Activated naive CD8-positive, alpha-beta T cell (primary cell): ENCODE data around the gene FAM228B.

Experiments used
- H3K27ac Mint-ChIP-seq: one replicate; pipeline ENCODE4 v1.8.0; 2021; ENCODE audit warnings: mixed read lengths
- H3K27me3 Mint-ChIP-seq: one replicate; pipeline ENCODE4 v1.8.0; 2021; ENCODE audit warnings: mixed read lengths
- H3K36me3 Mint-ChIP-seq: one replicate; pipeline ENCODE4 v1.8.0; 2021; ENCODE audit warnings: mixed read lengths
- H3K4me1 Mint-ChIP-seq: one replicate; pipeline ENCODE4 v1.8.0; 2021; ENCODE audit warnings: low read depth, mixed read lengths
- H3K4me3 Mint-ChIP-seq: one replicate; pipeline ENCODE4 v1.8.0; 2021; ENCODE audit warnings: mild to moderate bottlenecking, mixed read lengths
- H3K9me3 Mint-ChIP-seq: one replicate; pipeline ENCODE4 v1.8.0; 2021; ENCODE audit warnings: low read depth, mixed read lengths

FAM228B gene

DNA sequence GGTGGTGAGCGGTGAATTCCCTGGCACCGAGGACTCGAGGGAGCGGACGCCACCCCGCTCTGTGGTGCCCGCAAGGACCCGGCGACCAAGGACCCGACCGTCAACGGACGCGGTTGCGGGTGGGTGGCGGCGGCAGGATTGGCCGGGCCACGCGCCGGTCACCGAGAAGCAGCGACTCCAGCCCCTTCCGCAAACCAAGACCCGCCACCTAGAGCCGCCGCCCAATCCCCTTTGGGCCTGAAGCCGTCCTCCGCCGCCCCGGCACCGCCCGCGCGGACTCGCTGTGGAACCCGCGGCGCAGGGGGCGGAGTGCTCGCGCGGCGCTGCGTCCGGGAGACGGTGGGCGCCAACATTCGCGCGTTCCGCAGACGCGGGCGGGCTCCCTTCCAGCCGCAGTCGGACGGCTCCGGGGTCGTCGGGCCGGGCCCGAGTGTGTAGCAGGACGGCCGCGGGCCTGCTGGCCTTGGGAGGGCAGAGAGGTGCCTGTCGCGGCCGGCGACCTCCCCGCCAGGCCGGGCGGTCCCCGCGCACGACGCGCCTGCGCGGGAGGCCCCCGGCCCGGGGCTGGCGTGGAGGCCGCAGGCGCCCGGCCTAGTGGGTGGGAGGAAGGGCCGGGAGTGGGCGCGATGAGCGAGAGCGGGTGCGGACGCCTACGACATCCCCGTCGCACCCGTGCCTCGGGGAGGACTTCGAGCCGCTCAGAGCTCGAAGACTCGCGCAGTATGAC is at the start of gene FAM228B, which contains the start of gene PFN4:
Gene FAM228B (plus strand): TSS at position 275 of the 727 bp plus-strand sequence. CDS start 893 bp downstream, outside the sequence.
Gene PFN4 (minus strand): TSS at position 140 of the 727 bp plus-strand sequence. CDS start 799 bp downstream, outside the sequence.
- peak within 1 kb of the TSS; percentile 86 for H3K4me3 Mint-ChIP-seq
- H3K4me1 Mint-ChIP-seq = peaks cover 14% of the 10 kb centered on the region
- no peaks in the 10 kb centered on the region for H3K36me3 Mint-ChIP-seq
- no peaks in the 10 kb centered on the region for H3K9me3 Mint-ChIP-seq
- no peaks in the 10 kb centered on the region for H3K27me3 Mint-ChIP-seq
- peak within 1 kb of the TSS; percentile 83 for H3K27ac Mint-ChIP-seq

DNA sequence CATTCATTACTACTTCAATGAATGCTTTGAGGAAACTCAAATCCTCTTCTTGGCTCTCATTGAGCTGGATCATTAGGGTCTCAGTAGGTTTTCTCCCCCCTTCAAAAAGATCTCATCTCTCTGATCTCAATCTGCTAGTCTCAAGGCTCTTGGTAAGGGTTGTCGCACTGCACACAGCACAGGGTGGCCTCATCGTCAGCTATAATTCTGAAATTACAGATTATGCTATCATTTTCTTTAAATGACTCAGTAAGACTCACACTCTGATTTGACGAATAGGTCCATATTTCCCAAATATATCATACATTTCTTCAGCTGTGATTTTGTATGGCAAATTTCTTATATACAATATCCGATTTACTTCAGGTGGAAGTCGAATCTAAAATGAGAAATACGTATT is 49.5 kb upstream of the FAM228B start:
- H3K4me3 Mint-ChIP-seq = peak overlapping the region; percentile 12
- no peaks in the 10 kb centered on the region for H3K9me3 Mint-ChIP-seq
- peaks cover 3% of the 10 kb centered on the region for H3K36me3 Mint-ChIP-seq
- H3K27ac Mint-ChIP-seq = no peak overlapping the region
- H3K4me1 Mint-ChIP-seq = peaks cover 32% of the 10 kb centered on the region
- no peaks in the 10 kb centered on the region for H3K27me3 Mint-ChIP-seq

DNA sequence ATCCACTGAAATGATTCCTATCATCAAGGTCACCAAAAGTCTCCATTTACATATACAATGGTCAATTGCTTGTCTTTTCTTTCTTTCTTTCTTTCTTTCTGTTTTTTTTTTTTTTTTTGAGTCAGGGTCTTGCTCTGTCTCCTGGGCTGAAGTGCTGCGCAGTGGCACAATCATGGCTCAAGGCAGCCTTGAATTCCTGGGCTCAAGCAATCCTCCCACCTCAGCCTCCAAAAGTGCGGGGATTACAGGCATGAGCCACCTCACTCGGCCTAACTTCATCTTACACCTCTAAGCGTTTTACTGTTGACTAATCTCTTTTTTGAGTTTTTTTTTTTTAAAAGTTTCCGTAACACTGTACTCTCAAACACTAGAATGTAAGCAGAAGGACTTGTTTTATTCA is 48.0 kb upstream of the FAM228B start:
- Mint-ChIP-seq H3K9me3 (no peaks in the 10 kb centered on the region), H3K4me1 (peaks cover 32% of the 10 kb centered on the region), H3K27me3 (no peaks in the 10 kb centered on the region), H3K27ac (peak overlapping the region; percentile 98), H3K4me3 (peak overlapping the region; percentile 100), H3K36me3 (peaks cover 3% of the 10 kb centered on the region)

DNA sequence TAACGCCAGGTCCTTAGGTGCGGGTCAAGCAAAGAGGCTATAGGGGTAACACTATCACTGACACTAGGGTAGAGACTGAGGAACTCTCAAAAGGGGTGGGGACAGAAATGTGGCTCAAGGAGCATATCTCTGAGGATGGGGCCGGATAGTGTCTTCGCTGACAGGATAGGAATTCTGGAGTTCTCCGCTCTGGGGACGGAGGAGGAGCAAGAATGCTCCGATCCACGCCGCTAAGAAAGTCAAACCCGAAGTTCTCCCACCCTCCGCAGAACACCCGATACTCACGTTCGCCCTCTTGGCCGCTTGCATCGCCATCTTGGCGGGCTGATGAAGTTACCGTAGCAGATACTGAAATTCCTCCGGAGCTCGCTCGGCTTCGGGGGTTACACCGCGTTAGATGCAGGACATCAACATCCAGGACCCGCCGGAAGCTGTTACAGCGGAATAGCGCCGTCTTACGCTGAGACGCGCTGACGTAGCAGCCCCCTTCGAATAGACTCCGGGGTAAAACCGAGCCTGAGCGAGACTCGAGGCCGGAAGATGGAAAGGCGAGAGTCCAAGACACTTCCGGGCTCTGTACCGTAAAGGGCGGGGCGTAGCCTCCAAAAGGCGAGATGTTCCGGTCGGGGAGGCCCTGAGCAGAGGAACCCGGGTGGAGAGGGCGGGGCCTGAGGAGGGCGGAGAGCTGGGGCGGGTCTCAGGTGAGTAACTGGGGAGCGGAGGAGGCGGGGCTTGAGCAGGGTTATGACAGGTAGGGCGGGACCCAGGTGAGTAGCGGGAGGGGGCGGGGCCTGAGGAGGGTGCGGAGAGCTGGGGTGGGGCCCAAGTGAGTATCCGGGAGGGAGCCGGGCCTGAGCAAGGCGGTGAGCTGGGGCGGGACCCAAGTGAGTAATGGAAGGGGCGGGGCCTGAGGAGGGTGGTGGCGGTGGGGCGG is 47.1 kb upstream of the FAM228B start, which contains the start of gene SF3B6:
Gene SF3B6 (minus strand): TSS at position 412 of the 934 bp plus-strand sequence. CDS start 97 bp downstream, at position 315.
- Mint-ChIP-seq H3K4me3 (peak within 1 kb of the TSS; percentile 100), H3K27ac (peak within 1 kb of the TSS; percentile 98), H3K9me3 (no peaks in the 10 kb centered on the region), H3K27me3 (no peaks in the 10 kb centered on the region), H3K4me1 (peaks cover 32% of the 10 kb centered on the region), H3K36me3 (peaks cover 4% of the 10 kb centered on the region)

DNA sequence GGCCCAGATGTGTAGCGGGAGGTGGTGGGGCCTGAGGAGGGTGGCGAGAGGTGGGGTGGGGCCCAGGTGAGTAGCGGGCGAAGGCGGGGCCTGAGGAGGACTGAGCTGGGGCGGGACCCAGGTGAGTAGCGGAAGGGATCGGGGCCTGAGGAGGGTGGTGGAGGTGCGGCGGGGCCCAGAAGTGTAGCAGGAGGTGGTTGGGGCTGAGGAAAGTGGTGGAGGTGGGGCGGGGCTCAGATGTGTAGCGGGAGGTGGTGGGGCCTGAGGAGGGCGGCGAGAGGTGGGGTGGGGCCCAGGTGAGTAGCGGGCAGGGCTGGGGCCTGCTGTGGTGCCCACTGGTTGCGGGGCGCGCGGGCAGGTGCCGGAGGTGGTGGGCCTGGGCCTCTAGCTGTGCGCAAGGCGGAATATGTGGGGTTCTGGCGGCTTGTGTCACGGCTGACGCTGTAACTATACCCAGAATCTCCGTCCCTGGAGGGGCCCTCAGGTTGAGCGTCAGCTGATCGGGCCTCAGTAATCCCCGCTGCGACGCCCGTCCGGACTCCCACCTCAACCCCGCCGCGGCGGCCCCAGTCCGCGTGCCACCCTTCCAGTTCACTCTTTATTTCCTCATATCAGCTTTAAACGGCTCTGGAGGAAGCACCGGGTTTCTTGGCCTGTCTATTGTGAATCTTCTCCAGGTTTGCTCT is 46.3 kb upstream of the FAM228B start:
- Mint-ChIP-seq H3K27me3 (no peaks in the 10 kb centered on the region), H3K4me1 (peaks cover 32% of the 10 kb centered on the region), H3K9me3 (no peaks in the 10 kb centered on the region), H3K36me3 (peaks cover 4% of the 10 kb centered on the region), H3K27ac (peak overlapping the region; percentile 83), H3K4me3 (peak overlapping the region; percentile 100)

DNA sequence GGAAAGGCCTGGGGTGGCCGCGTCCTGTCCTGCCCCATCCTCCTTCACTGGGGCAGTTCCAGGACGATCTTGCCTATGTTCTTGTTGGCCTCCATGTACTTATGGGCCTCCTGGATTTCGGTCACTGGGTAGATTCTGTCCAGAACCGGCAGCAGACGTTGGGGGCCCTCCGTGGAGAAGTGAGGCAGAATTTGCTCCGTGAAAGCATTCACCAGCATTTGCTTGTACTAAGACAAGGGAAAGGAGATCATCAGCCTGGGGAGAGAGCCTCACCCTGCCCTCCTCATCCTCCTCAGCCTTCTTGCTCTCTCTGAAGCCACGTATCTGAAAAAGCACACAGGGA is 45.8 kb upstream of the FAM228B start:
- peak overlapping the region; percentile 83 for H3K27ac Mint-ChIP-seq
- H3K27me3 Mint-ChIP-seq = no peaks in the 10 kb centered on the region
- H3K4me3 Mint-ChIP-seq = peak overlapping the region; percentile 100
- peaks cover 4% of the 10 kb centered on the region for H3K36me3 Mint-ChIP-seq
- peaks cover 28% of the 10 kb centered on the region for H3K4me1 Mint-ChIP-seq
- no peaks in the 10 kb centered on the region for H3K9me3 Mint-ChIP-seq

DNA sequence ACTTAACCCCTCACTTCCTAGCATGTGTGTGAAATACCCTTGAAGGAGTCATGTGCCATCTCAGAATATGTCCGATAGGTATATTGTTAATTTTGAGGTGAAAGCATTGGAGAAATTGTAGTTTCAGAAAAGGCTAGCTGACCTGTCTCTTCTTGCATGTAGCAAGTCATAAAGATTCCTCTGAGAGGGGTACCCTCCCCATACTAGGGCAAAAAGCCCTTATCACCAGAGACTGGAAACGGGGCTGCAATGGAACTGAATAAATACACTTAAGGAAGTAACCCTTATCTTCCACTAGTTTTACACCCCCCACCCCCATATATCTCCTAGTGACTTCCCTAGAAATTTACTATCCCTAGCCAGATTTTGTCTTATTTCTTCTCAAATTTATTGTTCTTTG is 45.4 kb upstream of the FAM228B start:
- H3K4me1 Mint-ChIP-seq = peaks cover 25% of the 10 kb centered on the region
- peak overlapping the region; percentile 83 for H3K27ac Mint-ChIP-seq
- H3K27me3 Mint-ChIP-seq = no peaks in the 10 kb centered on the region
- H3K4me3 Mint-ChIP-seq = peak overlapping the region; percentile 100
- H3K36me3 Mint-ChIP-seq = peaks cover 4% of the 10 kb centered on the region
- no peaks in the 10 kb centered on the region for H3K9me3 Mint-ChIP-seq

DNA sequence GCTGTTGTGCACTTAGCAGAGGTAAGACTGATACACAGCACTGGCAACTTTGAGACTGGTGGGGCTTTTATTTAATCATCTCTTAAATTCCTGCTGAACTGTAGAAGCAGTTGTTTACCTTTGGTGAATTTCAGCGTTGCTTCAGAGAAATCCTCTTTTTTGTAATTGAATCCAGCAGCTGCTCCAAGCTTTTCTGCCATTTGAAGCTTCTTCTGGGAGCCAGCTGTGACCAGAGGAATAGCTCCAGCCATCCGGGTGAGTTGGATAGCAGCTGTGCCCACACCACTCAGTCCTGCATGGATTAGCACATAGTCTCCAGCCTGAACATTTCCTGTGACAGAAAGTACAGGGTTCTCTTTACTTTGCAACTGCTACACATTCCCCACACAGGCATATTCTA is 42.6 kb upstream of the FAM228B start:
- no peaks in the 10 kb centered on the region for H3K9me3 Mint-ChIP-seq
- peaks cover 17% of the 10 kb centered on the region for H3K4me1 Mint-ChIP-seq
- H3K36me3 Mint-ChIP-seq = peaks cover 2% of the 10 kb centered on the region
- H3K27ac Mint-ChIP-seq = no peak overlapping the region
- no peak overlapping the region for H3K4me3 Mint-ChIP-seq
- H3K27me3 Mint-ChIP-seq = no peaks in the 10 kb centered on the region

DNA sequence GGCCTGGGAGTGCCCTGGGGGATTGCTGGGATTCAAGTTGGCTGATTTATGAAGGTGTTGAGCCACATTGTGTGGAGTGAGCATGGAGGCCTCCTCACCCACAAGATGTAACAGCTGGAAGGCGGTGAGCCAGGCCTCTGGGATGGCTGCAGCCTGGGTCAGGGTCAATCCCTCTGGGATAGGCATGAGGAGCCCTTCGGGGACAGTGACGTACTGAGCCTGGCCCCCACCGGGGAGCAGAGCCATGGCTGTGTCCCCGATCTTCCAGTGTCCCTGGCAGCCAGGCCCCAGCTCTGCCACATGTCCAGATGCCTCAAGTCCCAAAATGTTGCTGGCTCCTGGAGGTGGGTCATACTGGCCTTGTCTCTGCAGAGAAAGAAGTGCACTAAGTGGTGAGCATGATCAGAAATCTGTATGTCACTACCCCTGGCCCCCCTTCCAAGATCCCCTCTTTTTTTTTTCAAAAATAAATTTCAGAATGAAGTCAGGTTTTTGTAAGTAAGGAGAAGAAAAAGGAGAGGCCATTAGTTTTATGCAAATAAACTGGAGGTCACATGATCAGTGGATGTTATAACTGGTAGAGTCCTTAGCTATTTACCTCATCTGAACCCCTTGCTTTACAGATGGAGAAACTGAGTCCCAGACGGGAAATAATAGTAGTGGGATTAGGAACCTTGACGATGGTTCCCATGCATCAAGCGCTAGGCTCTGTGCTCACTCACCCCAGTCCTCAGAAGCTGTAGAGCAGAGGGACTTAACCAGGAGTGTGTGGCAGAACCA is 40.3 kb upstream of the FAM228B start:
- Mint-ChIP-seq H3K9me3 (no peaks in the 10 kb centered on the region), H3K4me3 (peak overlapping the region; percentile 86), H3K27ac (no peak overlapping the region), H3K36me3 (peaks cover 3% of the 10 kb centered on the region), H3K27me3 (no peaks in the 10 kb centered on the region), H3K4me1 (peaks cover 12% of the 10 kb centered on the region)

DNA sequence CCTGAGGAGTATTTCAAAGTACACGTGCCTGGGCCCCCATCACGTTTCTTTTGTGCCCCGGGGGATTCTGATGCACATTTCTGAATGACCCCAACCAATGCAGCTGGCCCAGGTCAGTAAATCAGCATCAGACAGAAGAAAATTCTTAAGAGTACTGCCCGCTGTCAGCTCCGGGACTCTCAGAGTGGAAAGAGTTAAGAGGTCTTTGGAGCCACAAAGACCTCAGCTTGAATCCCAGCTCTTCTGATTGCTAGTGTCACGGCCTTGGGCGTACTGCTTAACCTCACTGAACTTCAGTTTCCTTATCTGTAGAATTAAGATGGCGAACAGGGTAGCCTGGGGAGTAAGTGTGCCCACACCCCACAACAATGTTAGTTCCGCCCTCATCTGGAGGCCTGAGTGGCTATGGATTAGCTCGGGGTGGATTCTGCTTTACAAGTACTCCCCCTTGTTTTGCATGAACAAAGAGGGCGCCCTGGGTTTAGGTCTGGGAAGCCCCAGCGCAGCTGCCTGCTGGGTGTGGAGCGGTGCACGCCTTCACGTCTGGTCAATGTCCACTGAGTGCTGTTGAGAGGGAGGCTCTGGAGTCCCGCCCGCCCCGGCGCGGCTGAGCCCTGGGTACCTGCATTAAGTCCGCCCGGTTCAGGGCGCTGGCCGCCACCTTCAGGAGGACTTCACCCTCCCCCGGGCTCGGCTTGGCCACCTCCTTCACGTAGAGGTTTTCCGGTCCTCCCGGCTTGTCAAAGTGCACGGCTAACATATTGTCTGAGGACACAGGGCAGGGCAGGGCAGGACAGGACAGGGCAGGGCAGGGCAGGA is 39.5 kb upstream of the FAM228B start:
- Mint-ChIP-seq H3K9me3 (no peaks in the 10 kb centered on the region), H3K27me3 (no peaks in the 10 kb centered on the region), H3K27ac (no peak overlapping the region), H3K4me3 (peak overlapping the region; percentile 86), H3K4me1 (peaks cover 11% of the 10 kb centered on the region), H3K36me3 (peaks cover 3% of the 10 kb centered on the region)

DNA sequence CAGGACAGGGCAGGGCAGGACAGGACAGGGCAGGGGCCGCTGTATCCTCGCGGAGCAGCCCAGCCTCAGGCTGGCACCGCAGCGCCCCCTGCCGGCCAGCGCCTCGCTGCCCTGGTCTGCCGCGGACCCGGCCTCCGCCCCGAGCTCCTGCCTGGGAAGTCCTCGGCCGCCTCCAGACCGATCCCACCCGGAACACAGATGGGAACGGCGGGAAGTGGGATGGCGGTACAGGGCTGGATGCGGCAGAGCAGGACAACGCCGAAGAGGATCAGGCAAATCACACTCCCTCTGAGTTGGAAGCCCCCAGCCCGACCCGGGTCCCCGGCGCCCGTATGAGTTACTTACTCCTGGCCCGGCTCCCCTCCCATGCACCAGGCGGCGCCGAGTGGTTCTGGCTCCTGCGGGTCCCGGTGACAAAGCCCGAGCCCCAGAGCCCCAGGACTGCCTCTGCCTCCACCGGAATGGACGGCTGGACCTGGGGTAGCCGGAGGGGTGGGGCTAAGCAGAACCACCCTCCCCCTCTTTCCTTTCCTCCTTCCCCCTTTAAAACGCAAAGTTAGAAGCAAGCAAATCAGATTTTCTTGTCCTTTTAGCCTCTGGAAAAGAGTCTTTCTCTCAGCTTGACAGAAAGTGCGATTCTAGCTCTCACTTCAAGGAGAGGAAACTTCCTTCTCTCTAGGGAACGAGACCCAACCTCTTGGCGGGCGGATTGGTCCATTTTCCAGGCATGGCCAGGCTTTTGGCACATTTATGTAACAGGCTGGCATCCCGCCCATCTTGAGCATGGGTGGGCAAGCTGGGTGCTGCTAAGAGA is 38.7 kb upstream of the FAM228B start, which contains the start of gene TP53I3:
Gene TP53I3 (minus strand): TSS at position 449 of the 814 bp plus-strand sequence. CDS start 508 bp downstream, outside the sequence.
- no peak within 1 kb of the TSS for H3K27ac Mint-ChIP-seq
- H3K4me1 Mint-ChIP-seq = peaks cover 11% of the 10 kb centered on the region
- H3K4me3 Mint-ChIP-seq = peak within 1 kb of the TSS; percentile 86
- H3K27me3 Mint-ChIP-seq = no peaks in the 10 kb centered on the region
- H3K9me3 Mint-ChIP-seq = no peaks in the 10 kb centered on the region
- H3K36me3 Mint-ChIP-seq = peaks cover 3% of the 10 kb centered on the region

DNA sequence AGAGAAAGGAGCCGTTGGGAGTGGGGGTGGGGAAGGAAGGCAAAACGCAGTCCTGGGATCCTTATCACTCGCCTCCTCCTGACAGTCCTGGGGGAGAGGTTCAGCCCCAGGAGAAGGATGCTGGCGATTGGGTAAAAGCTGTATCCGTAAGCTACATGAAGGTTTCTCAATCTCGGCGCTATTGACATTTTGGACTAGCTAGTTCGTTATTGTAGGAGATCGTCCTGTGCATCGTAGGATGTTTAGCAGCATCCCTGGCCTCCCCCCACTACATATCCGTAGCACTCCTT is 38.1 kb upstream of the FAM228B start:
- Mint-ChIP-seq H3K27ac (no peak overlapping the region), H3K9me3 (no peaks in the 10 kb centered on the region), H3K36me3 (peaks cover 3% of the 10 kb centered on the region), H3K27me3 (no peaks in the 10 kb centered on the region), H3K4me3 (peak overlapping the region; percentile 78), H3K4me1 (peaks cover 11% of the 10 kb centered on the region)

DNA sequence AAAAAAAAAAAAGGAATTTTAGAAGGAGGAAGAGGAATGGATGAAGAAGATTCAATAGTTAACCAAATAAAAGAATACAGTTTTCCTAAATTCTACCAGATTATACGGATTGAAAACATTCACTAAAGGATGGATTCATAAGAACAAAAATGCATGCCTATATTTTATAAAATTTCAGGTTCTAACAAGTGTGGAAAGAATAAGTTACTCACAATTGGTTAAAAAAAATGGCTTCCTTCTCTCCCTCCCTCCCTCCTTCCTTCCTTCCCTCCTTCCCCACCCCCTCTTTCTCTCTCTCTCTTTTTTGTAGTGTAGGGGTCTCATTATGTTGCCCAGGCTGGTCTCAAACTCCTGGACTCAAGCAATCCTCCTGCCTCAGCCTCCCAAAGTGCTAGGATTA is 37.0 kb upstream of the FAM228B start:
- no peak overlapping the region for H3K4me3 Mint-ChIP-seq

More for the DNA sequence above, 37.0 kb upstream of the FAM228B start:
- Mint-ChIP-seq H3K36me3 (peaks cover 2% of the 10 kb centered on the region), H3K4me1 (peaks cover 11% of the 10 kb centered on the region), H3K27me3 (no peaks in the 10 kb centered on the region), H3K9me3 (no peaks in the 10 kb centered on the region), H3K27ac (no peak overlapping the region)
